ENCODE results near the gene CD180. TPM values are rescaled to one million over a fixed set of nuclear protein-coding genes. Genes with fewer than 3 reads are reported as not detected.

The CD180 gene
- total and polyA plus RNA-seq, 9 of the 15 experiments (the other 6 are each of a cell fraction or from before 2014, with no cell fraction given), result 0.01 to 0.07 TPM; not detected in 7

DNA sequence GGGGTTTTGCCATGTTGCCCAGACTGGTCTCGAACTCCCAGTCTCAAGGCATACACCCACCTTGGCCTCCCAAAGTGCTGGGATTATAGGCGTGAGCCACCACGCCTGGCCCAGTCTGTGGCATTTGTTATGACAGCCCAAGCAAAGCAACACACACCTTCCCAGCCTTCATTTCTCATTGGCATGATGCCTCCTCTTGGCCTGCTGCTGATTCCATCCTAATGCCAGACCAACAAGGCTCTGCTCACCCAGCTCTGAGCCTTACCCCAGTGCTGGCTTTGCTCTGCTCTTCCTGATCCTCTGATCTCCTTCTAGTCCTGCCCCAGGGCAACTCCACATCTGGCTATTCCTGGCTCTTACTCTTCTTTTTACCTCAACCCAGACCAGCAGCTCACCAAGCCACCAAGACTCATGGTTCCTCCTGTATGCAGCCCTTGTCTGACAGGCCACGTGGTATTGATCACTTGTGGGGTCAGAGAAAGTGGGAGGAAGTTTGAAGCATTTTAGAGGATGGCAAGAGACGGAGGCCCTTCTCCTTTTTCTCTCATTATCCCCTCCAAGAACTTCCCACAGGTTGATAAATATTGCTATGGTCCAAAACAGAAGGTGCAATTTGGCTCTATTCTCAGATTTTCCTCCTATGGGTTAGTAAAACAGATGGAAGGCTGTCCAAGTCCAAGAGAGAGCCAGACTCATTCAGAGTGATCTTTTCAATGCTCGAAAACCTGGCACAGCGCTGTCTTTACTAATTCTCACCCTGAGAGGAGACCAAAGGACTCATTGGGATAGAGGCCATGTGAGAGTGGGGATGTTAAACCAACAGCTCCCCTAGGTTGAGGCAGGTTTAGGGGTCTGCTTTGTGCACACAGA is 958 bp downstream of the CD180 start (continued):
- TF ChIP-seq, protein P1, sequence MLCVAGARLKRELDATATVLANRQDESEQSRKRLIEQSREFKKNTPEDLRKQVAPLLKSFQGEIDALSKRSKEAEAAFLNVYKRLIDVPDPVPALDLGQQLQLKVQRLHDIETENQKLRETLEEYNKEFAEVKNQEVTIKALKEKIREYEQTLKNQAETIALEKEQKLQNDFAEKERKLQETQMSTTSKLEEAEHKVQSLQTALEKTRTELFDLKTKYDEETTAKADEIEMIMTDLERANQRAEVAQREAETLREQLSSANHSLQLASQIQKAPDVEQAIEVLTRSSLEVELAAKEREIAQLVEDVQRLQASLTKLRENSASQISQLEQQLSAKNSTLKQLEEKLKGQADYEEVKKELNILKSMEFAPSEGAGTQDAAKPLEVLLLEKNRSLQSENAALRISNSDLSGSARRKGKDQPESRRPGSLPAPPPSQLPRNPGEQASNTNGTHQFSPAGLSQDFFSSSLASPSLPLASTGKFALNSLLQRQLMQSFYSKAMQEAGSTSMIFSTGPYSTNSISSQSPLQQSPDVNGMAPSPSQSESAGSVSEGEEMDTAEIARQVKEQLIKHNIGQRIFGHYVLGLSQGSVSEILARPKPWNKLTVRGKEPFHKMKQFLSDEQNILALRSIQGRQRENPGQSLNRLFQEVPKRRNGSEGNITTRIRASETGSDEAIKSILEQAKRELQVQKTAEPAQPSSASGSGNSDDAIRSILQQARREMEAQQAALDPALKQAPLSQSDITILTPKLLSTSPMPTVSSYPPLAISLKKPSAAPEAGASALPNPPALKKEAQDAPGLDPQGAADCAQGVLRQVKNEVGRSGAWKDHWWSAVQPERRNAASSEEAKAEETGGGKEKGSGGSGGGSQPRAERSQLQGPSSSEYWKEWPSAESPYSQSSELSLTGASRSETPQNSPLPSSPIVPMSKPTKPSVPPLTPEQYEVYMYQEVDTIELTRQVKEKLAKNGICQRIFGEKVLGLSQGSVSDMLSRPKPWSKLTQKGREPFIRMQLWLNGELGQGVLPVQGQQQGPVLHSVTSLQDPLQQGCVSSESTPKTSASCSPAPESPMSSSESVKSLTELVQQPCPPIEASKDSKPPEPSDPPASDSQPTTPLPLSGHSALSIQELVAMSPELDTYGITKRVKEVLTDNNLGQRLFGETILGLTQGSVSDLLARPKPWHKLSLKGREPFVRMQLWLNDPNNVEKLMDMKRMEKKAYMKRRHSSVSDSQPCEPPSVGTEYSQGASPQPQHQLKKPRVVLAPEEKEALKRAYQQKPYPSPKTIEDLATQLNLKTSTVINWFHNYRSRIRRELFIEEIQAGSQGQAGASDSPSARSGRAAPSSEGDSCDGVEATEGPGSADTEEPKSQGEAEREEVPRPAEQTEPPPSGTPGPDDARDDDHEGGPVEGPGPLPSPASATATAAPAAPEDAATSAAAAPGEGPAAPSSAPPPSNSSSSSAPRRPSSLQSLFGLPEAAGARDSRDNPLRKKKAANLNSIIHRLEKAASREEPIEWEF (CRISPR knock-in tag; IDR thresholded peaks at IDR 0.05), result no peak
- TF ChIP-seq YY1 (IDR thresholded peaks at IDR 0.05; ENCODE audit: borderline replicate concordance in 1 of 3, control insufficient read depth in 1 of 3, extremely low read depth in 1 of 3, insufficient read depth in 3 of 3, insufficient read length in 1 of 3, insufficient replicate concordance in 2 of 3, low read depth in 1 of 3, low read length in 2 of 3), result no peak
- TF ChIP-seq SMAD4 (CRISPR knock-in tag; conservative IDR thresholded peaks at IDR 0.05), result no peak
- TF ChIP-seq ZNF354B (CRISPR knock-in tag; IDR thresholded peaks at IDR 0.05), result no peak
- TF ChIP-seq, protein P2, sequence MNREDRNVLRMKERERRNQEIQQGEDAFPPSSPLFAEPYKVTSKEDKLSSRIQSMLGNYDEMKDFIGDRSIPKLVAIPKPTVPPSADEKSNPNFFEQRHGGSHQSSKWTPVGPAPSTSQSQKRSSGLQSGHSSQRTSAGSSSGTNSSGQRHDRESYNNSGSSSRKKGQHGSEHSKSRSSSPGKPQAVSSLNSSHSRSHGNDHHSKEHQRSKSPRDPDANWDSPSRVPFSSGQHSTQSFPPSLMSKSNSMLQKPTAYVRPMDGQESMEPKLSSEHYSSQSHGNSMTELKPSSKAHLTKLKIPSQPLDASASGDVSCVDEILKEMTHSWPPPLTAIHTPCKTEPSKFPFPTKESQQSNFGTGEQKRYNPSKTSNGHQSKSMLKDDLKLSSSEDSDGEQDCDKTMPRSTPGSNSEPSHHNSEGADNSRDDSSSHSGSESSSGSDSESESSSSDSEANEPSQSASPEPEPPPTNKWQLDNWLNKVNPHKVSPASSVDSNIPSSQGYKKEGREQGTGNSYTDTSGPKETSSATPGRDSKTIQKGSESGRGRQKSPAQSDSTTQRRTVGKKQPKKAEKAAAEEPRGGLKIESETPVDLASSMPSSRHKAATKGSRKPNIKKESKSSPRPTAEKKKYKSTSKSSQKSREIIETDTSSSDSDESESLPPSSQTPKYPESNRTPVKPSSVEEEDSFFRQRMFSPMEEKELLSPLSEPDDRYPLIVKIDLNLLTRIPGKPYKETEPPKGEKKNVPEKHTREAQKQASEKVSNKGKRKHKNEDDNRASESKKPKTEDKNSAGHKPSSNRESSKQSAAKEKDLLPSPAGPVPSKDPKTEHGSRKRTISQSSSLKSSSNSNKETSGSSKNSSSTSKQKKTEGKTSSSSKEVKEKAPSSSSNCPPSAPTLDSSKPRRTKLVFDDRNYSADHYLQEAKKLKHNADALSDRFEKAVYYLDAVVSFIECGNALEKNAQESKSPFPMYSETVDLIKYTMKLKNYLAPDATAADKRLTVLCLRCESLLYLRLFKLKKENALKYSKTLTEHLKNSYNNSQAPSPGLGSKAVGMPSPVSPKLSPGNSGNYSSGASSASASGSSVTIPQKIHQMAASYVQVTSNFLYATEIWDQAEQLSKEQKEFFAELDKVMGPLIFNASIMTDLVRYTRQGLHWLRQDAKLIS (CRISPR knock-in tag; IDR thresholded peaks at IDR 0.05), result no peak

All from K562 (cell line).